Measurements from ENCODE around the gene RIT1.

RIT1 gene

DNA sequence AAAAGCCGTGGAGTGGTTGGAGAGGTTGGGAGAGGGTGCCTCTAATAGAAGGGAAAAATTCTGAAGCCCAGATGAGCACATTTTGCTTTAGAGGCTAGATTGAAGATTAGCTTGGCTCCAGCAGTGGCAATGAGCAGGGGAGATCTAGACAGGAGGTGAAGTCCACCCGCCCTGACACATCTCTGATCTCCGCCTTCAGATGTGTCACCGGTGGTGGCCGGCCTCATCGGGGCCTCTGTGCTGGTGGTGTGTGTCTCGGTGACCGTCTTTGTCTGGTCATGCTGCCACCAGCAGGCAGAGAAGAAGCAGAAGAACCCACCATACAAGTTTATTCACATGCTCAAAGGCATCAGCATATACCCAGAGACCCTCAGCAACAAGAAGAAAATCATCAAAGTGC, 43.4 kb downstream of the RIT1 start:
- H3K4me3 ChIP-seq (ENCODE audit: low read depth, low read length): no peak overlapping the region
- no peaks in the 10 kb centered on the region for H3K9me3 ChIP-seq (ENCODE audit: control insufficient read depth, low read length)
- H3K4me1 ChIP-seq: no peaks in the 10 kb centered on the region
- H3K27ac ChIP-seq: no peak overlapping the region
- H3K36me3 ChIP-seq (ENCODE audit: control insufficient read depth, insufficient read depth, low read length): no peaks in the 10 kb centered on the region
- no peak overlapping the region for H3K4me2 ChIP-seq (ENCODE audit: low read length)
- no peaks in the 10 kb centered on the region for H3K27me3 ChIP-seq (ENCODE audit: control insufficient read depth, insufficient read depth, low read length)
- H3K9ac ChIP-seq: no peak overlapping the region
- TF ChIP-seq, protein P1, sequence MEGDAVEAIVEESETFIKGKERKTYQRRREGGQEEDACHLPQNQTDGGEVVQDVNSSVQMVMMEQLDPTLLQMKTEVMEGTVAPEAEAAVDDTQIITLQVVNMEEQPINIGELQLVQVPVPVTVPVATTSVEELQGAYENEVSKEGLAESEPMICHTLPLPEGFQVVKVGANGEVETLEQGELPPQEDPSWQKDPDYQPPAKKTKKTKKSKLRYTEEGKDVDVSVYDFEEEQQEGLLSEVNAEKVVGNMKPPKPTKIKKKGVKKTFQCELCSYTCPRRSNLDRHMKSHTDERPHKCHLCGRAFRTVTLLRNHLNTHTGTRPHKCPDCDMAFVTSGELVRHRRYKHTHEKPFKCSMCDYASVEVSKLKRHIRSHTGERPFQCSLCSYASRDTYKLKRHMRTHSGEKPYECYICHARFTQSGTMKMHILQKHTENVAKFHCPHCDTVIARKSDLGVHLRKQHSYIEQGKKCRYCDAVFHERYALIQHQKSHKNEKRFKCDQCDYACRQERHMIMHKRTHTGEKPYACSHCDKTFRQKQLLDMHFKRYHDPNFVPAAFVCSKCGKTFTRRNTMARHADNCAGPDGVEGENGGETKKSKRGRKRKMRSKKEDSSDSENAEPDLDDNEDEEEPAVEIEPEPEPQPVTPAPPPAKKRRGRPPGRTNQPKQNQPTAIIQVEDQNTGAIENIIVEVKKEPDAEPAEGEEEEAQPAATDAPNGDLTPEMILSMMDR (IDR thresholded peaks at IDR 0.05): no peak
- H2AFZ ChIP-seq: no peak overlapping the region
- H3K79me2 ChIP-seq: no peaks in the 10 kb centered on the region

GRCh38 chr1:155864393-155864792, 46.8 kb downstream of the RIT1 start:
- Histone ChIP-seq H2AFZ (no peak overlapping the region), H3K4me1 (no peaks in the 10 kb centered on the region)
- TF ChIP-seq, protein P1 (IDR thresholded peaks at IDR 0.05): no peak

GRCh38 chr1:155861896-155862295, 49.3 kb downstream of the RIT1 start:
- no peak overlapping the region for H3K4me2 ChIP-seq (ENCODE audit: low read length)
- no peaks in the 10 kb centered on the region for H3K36me3 ChIP-seq (ENCODE audit: control insufficient read depth, insufficient read depth, low read length)
- H2AFZ ChIP-seq: no peak overlapping the region
- no peaks in the 10 kb centered on the region for H3K4me1 ChIP-seq
- no peak overlapping the region for H3K27ac ChIP-seq
- H3K9ac ChIP-seq: no peak overlapping the region
- no peaks in the 10 kb centered on the region for H3K27me3 ChIP-seq (ENCODE audit: control insufficient read depth, insufficient read depth, low read length)
- H3K9me3 ChIP-seq (ENCODE audit: control insufficient read depth, low read length): no peaks in the 10 kb centered on the region
- no peaks in the 10 kb centered on the region for H3K79me2 ChIP-seq
- no peak overlapping the region for H3K4me3 ChIP-seq (ENCODE audit: low read depth, low read length)
- TF ChIP-seq, protein P1 (IDR thresholded peaks at IDR 0.05): no peak

More at GRCh38 chr1:155864393-155864792, 46.8 kb downstream of the RIT1 start:
- Histone ChIP-seq H3K9ac (no peak overlapping the region), H3K27ac (no peak overlapping the region), H3K9me3 (ENCODE audit: control insufficient read depth, low read length) (no peaks in the 10 kb centered on the region), H3K4me3 (ENCODE audit: low read depth, low read length) (no peak overlapping the region), H3K79me2 (no peaks in the 10 kb centered on the region), H3K27me3 (ENCODE audit: control insufficient read depth, insufficient read depth, low read length) (no peaks in the 10 kb centered on the region), H3K36me3 (ENCODE audit: control insufficient read depth, insufficient read depth, low read length) (no peaks in the 10 kb centered on the region), H3K4me2 (ENCODE audit: low read length) (no peak overlapping the region)

DNA sequence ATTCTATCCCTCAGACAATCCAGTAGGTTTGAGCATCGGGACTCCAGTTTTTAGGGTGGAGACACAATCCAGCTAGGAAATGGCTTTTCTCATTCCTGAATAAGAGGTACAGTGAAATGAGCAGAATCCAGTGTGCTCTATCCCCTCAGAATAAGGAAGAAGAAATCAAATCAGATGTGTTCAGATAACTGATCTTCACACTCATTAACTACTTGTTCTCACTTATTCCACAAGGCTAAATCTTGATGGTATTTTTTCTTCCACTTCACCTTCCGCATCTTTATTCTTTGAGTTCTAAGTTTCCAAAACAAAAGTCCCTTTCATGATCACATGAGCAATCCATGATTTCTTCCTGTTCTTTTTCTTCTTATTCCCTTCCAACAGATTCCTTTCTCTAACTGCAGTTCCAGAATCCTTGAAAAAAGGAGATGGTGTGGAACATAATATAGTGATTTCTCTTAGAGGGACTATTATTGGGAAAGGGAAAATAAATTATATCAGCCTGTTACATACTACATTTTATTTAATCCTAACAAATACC, 50.1 kb downstream of the RIT1 start:
- TF ChIP-seq, protein P1 (IDR thresholded peaks at IDR 0.05): no peak
- H3K4me3 ChIP-seq (ENCODE audit: low read depth, low read length): no peak overlapping the region
- peaks cover 4% of the 10 kb centered on the region for H3K79me2 ChIP-seq
- no peak overlapping the region for H3K9ac ChIP-seq
- H2AFZ ChIP-seq: peak overlapping the region; percentile 73
- no peaks in the 10 kb centered on the region for H3K9me3 ChIP-seq (ENCODE audit: control insufficient read depth, low read length)
- peaks cover 3% of the 10 kb centered on the region for H3K4me1 ChIP-seq
- peak overlapping the region; percentile 71 for H3K27ac ChIP-seq
- no peak overlapping the region for H3K4me2 ChIP-seq (ENCODE audit: low read length)
- no peaks in the 10 kb centered on the region for H3K27me3 ChIP-seq (ENCODE audit: control insufficient read depth, insufficient read depth, low read length)
- no peaks in the 10 kb centered on the region for H3K36me3 ChIP-seq (ENCODE audit: control insufficient read depth, insufficient read depth, low read length)
